Fibroblast of lung (primary cell): ENCODE results near the gene CMYA5. TPM values are rescaled to one million over a fixed set of nuclear protein-coding genes. Genes with fewer than 3 reads are reported as not detected.

Experiments
- DNase-seq, 2 donors: peaks; one replicate each; pipeline versions ENCODE4 v3.0.0 to v3.0.0-alpha.2; 2010; ENCODE audit warnings: low read depth in 2 of 2
- H2AFZ ChIP-seq: 2 replicates; pipeline ENCODE4 v1.5.1; 2012; ENCODE audit warnings: low read length, control low read depth, inconsistent platforms
- H3K27ac ChIP-seq: 2 replicates; pipeline ENCODE4 v1.5.1; 2011; ENCODE audit warnings: low read length, control low read depth; ENCODE audit not compliant: insufficient read depth
- H3K27me3 ChIP-seq: 2 replicates; pipeline ENCODE4 v1.5.1; 2011; ENCODE audit warnings: mild to moderate bottlenecking, low read length; ENCODE audit not compliant: control insufficient read depth, insufficient read depth
- H3K36me3 ChIP-seq: 2 replicates; pipeline ENCODE4 v1.5.1; 2011; ENCODE audit warnings: low read length; ENCODE audit not compliant: control insufficient read depth, insufficient read depth
- H3K4me1 ChIP-seq: 2 replicates; pipeline ENCODE4 v1.5.1; 2011; ENCODE audit warnings: low read length; ENCODE audit not compliant: control insufficient read depth, insufficient read depth; ENCODE audit errors: extremely low read depth
- H3K4me2 ChIP-seq: 2 replicates; pipeline ENCODE4 v1.5.1; 2011; ENCODE audit warnings: low read length, control low read depth; ENCODE audit not compliant: insufficient read depth; ENCODE audit errors: extremely low read depth
- H3K4me3 ChIP-seq, 4 experiments: fragments of 200-600 bp in 1 of 4; sonication (generic) in 1 of 4; replicated peaks in 1 of 4; 2 replicates each; pipeline ENCODE4 v1.5.1; 2011 to 2016; ENCODE audit warnings: low read length in 4 of 4, low read depth in 3 of 4, mild to moderate bottlenecking in 3 of 4, control low read depth in 2 of 4, inconsistent platforms in 1 of 4, mixed read lengths in 1 of 4; ENCODE audit not compliant: insufficient read depth in 1 of 4; ENCODE audit errors: control extremely low read depth in 1 of 4
- H3K79me2 ChIP-seq: 2 replicates; pipeline ENCODE4 v1.5.1; 2012; ENCODE audit warnings: mild to moderate bottlenecking, low read length, inconsistent platforms; ENCODE audit not compliant: control insufficient read depth, insufficient read depth
- H3K9ac ChIP-seq: 2 replicates; pipeline ENCODE4 v1.5.1; 2011; ENCODE audit warnings: mild to moderate bottlenecking, low read length, control low read depth; ENCODE audit not compliant: insufficient read depth
- H3K9me3 ChIP-seq: 2 replicates; pipeline ENCODE4 v1.5.1; 2012; ENCODE audit warnings: low read depth, low read length; ENCODE audit not compliant: control insufficient read depth, insufficient read depth
- H4K20me1 ChIP-seq: 2 replicates; pipeline ENCODE4 v1.5.1; 2011; ENCODE audit warnings: low read length; ENCODE audit not compliant: control insufficient read depth, insufficient read depth; ENCODE audit errors: extremely low read depth
- EZH2 ChIP-seq: IDR thresholded peaks from 2 replicates; pipeline ENCODE4 v1.5.1; 2012; ENCODE audit warnings: low read length, control low read depth, mild to moderate bottlenecking; ENCODE audit errors: missing control alignments
- polyA plus RNA-seq, 2 donors: library from polyadenylated mRNA; depleted of rRNA in 1 of 2; stranded (reverse) in 1 of 2; unstranded in 1 of 2; fragments of >200 nt; gene quantifications; 2 replicates each; pipeline ENCODE4 v1.2.1, GENCODE V29; 2011 to 2012; ENCODE audit warnings: missing spikeins in 1 of 2
- total RNA-seq: library from RNA; depleted of rRNA; stranded (reverse); fragments of >200 nt; gene quantifications from 2 replicates; pipeline ENCODE4 v1.2.1, GENCODE V29; 2014
- TF ChIP-seq, protein P1 (sequence below), 2 donors: IDR thresholded peaks in 1 of 2; conservative IDR thresholded peaks in 1 of 2; 1 replicate in 1 of 2; 2 replicates in 1 of 2; pipeline ENCODE4 v1.5.1; 2011 to 2012; ENCODE audit warnings: low read length in 2 of 2, control low read depth in 1 of 2, inconsistent platforms in 1 of 2, low read depth in 1 of 2, mild to moderate bottlenecking in 1 of 2

CMYA5 gene
- total and polyA plus RNA-seq, 2 donors (not counting 1 experiment from before 2014, with no cell fraction given), result 2.0 to 7.8 TPM

DNA sequence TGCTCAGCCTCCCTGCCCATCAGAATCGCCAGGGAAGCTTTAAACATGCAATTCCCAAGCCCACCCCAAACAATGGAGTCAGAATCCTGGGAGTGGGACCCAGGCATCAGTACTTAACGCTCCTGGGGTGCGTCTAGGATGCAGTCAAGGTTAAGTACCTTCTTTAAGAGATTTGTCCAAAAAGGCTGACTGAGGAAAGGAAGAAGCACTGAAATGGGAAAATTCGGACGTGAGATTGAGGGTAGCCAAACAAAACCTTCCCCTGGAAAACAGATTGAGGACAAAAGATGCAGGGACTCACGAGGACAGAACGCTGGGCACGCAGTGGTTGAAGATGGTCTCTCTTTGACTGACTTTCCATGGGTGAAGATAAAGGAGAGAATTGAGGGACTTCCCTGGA lies 157.9 kb downstream of the CMYA5 start:
- H3K4me3 ChIP-seq, result no peak overlapping the region
- H4K20me1 ChIP-seq, result no peaks in the 10 kb centered on the region
- H3K4me1 ChIP-seq, result peaks cover 2% of the 10 kb centered on the region
- H2AFZ ChIP-seq, result no peak overlapping the region
- H3K79me2 ChIP-seq, result no peaks in the 10 kb centered on the region
- no peak overlapping the region for H3K9ac ChIP-seq
- H3K36me3 ChIP-seq, result no peaks in the 10 kb centered on the region
- H3K27ac ChIP-seq, result no peak overlapping the region
- DNase-seq, result no peak
- no peaks in the 10 kb centered on the region for H3K9me3 ChIP-seq
- TF ChIP-seq, protein P1, sequence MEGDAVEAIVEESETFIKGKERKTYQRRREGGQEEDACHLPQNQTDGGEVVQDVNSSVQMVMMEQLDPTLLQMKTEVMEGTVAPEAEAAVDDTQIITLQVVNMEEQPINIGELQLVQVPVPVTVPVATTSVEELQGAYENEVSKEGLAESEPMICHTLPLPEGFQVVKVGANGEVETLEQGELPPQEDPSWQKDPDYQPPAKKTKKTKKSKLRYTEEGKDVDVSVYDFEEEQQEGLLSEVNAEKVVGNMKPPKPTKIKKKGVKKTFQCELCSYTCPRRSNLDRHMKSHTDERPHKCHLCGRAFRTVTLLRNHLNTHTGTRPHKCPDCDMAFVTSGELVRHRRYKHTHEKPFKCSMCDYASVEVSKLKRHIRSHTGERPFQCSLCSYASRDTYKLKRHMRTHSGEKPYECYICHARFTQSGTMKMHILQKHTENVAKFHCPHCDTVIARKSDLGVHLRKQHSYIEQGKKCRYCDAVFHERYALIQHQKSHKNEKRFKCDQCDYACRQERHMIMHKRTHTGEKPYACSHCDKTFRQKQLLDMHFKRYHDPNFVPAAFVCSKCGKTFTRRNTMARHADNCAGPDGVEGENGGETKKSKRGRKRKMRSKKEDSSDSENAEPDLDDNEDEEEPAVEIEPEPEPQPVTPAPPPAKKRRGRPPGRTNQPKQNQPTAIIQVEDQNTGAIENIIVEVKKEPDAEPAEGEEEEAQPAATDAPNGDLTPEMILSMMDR (conservative IDR thresholded peaks at IDR 0.05 in 1 of 2, IDR thresholded peaks at IDR 0.05 in 1 of 2; ENCODE audit: low read depth in 1 of 2, low read length in 2 of 2), result no peak
- TF ChIP-seq EZH2, result no peak
- H3K27me3 ChIP-seq, result no peaks in the 10 kb centered on the region
- no peak overlapping the region for H3K4me2 ChIP-seq

DNA sequence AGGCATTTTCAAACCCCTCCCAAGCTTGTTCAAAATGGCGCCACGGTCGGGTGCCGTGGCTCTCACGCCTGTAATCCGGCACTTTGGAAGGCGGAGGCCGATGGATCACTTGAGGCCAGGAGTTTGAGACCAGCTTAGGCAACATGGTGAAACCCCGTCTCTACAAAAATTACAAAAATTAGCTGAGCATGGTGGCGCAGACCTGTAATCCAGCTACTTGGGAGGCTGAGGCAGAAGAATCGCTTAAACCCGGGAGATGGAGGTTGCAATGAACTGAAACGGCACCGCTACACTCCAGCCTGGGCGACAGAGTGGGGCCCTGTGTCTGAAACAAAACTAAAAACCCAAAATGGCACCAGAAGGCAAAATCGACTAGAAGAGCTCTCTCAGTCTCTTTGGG lies 159.4 kb downstream of the CMYA5 start:
- DNase-seq, result no peak
- TF ChIP-seq, protein P1 (conservative IDR thresholded peaks at IDR 0.05 in 1 of 2, IDR thresholded peaks at IDR 0.05 in 1 of 2; ENCODE audit: low read depth in 1 of 2, low read length in 2 of 2), result no peak
- no peak for TF ChIP-seq EZH2
- Histone ChIP-seq H3K79me2 (no peaks in the 10 kb centered on the region), H3K36me3 (no peaks in the 10 kb centered on the region), H3K4me3 (no peak overlapping the region), H4K20me1 (no peaks in the 10 kb centered on the region), H3K4me1 (peaks cover 2% of the 10 kb centered on the region), H3K27ac (no peak overlapping the region), H3K4me2 (no peak overlapping the region), H3K27me3 (no peaks in the 10 kb centered on the region), H2AFZ (no peak overlapping the region), H3K9me3 (no peaks in the 10 kb centered on the region), H3K9ac (no peak overlapping the region)

Other genes starting within 250 kb of the CMYA5 start
- gene HOMER1, start 175.7 kb upstream of the CMYA5 start, total RNA-seq, result 6.8 and 8.7 TPM in 2 replicates
- gene HOMER1, start 175.7 kb upstream of the CMYA5 start, polyA plus RNA-seq, result 3.8 and 3.9 TPM in 2 replicates
- 28.0 and 39.5 TPM in 2 replicates for gene TENT2, start 77.4 kb upstream of the CMYA5 start, total RNA-seq
- gene TENT2, start 77.4 kb upstream of the CMYA5 start, polyA plus RNA-seq, result 36.5 and 40.6 TPM in 2 replicates